C4-2B (cell line): ENCODE data around the gene PNPLA8.

Experiments used
- ZFX ChIP-seq: fragments of 450-650 bp; IDR thresholded peaks from 2 replicates; pipeline ENCODE4 v1.6.1; 2017
- TF ChIP-seq, protein P1 (sequence below): fragments of 450-650 bp; conservative IDR thresholded peaks from 2 replicates; pipeline ENCODE4 v1.5.1; 2017; ENCODE audit warnings: mild to moderate bottlenecking

DNA sequence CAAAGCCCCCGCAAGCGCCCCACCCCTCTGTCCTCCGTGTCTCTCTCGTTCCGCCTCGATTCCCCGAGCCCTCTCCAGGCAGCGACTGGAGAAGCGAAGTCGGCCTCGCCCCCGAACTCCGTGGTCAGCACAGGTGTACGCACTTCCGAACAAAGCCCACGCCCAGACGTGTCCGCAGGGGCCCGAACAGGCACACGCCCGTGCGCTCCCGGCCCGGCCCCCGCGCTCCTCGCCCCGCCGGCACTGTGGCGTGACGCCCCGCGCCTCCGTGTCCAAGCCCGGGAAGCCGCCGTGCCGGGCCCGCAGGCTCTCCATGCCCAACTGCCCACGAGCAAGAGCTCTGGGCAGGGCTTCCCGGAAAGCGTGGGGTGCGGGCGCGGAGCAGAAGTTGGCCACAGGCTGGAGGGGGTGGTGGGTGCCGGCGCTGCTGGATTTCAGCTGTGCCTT, 70.4 kb downstream of the PNPLA8 start:
- TF ChIP-seq, protein P1, sequence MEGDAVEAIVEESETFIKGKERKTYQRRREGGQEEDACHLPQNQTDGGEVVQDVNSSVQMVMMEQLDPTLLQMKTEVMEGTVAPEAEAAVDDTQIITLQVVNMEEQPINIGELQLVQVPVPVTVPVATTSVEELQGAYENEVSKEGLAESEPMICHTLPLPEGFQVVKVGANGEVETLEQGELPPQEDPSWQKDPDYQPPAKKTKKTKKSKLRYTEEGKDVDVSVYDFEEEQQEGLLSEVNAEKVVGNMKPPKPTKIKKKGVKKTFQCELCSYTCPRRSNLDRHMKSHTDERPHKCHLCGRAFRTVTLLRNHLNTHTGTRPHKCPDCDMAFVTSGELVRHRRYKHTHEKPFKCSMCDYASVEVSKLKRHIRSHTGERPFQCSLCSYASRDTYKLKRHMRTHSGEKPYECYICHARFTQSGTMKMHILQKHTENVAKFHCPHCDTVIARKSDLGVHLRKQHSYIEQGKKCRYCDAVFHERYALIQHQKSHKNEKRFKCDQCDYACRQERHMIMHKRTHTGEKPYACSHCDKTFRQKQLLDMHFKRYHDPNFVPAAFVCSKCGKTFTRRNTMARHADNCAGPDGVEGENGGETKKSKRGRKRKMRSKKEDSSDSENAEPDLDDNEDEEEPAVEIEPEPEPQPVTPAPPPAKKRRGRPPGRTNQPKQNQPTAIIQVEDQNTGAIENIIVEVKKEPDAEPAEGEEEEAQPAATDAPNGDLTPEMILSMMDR = no peak
- no peak for TF ChIP-seq ZFX
